ENCODE measurements around the gene HIPK3.

DNA sequence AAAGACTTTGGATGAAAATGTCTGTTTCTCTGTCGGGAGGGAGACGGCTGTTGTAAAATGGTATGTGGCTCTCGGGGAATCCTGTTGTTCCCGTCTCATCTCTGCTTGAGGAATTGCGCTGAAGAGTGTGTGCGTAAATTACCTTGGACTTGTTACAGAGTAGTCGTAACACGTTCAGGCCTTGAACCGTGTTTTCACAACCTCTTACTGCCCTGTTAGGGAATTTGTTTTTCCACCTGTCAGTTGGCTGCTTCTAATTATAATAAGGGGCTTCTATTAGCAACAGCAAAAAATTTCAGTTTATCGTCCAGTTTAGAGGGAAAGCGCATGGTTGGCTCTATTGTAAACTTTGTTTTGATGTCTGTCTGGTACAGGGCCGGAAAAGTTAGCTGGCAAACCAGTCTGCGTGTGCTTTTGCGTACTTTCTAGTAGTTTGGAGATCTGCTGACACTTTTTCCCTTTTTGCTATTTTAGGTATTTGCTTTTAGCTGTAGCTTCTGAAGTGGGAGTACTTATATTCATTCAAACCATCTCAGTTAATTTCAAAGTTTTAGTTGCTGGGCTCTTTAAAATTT is 1.5 kb downstream of the HIPK3 start:
- no peak for TF ChIP-seq EZH2phosphoT487 (IDR thresholded peaks at IDR 0.05; ENCODE audit: borderline replicate concordance)
- TF ChIP-seq, protein P1, sequence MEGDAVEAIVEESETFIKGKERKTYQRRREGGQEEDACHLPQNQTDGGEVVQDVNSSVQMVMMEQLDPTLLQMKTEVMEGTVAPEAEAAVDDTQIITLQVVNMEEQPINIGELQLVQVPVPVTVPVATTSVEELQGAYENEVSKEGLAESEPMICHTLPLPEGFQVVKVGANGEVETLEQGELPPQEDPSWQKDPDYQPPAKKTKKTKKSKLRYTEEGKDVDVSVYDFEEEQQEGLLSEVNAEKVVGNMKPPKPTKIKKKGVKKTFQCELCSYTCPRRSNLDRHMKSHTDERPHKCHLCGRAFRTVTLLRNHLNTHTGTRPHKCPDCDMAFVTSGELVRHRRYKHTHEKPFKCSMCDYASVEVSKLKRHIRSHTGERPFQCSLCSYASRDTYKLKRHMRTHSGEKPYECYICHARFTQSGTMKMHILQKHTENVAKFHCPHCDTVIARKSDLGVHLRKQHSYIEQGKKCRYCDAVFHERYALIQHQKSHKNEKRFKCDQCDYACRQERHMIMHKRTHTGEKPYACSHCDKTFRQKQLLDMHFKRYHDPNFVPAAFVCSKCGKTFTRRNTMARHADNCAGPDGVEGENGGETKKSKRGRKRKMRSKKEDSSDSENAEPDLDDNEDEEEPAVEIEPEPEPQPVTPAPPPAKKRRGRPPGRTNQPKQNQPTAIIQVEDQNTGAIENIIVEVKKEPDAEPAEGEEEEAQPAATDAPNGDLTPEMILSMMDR (conservative IDR thresholded peaks at IDR 0.05; ENCODE audit: low read length), result no peak

All from Loucy (cell line).